ENCODE data around the gene MT1E.

Gene MT1E

DNA sequence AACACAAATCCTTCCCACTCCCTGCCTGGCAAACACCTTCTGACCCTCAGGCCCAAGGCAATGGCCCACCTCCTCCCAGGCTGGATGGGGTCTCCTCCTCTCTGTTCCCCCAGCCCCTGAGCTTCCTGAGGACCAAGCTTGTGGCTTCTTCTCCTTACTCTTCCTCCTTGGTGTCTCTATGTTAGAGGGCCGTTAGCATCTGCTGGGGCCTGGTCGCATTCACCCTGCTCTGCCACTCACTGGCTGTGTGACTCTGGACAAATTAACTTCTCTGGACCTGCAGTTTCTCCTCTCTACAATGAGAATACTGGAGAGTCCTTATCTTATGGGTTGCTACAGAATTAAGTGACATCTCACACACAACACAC is 17.9 kb upstream of the MT1E start:
- H3K27me3 ChIP-seq (ENCODE audit: control insufficient read depth, insufficient read depth, low read length): peaks cover 46% of the 10 kb centered on the region
- peak overlapping the region; percentile 70 for H3K4me3 ChIP-seq (ENCODE audit: low read depth, low read length)

GRCh38 chr16:56608043-56608875 is 17.3 kb upstream of the MT1E start, which contains the start of gene MT2A:
MT2A (plus strand) TSS chr16:56608584; CDS start chr16:56608656, 72 bp downstream.
- peaks cover 46% of the 10 kb centered on the region for H3K27me3 ChIP-seq (ENCODE audit: control insufficient read depth, insufficient read depth, low read length)
- peak within 1 kb of the TSS; percentile 7; the same call in 1 of the 2 replicates for H3K27ac ChIP-seq (ENCODE audit: low read depth, low read length)
- H3K4me1 ChIP-seq (ENCODE audit: control insufficient read depth, insufficient read depth, low read length): peaks cover 36% of the 10 kb centered on the region
- peak within 1 kb of the TSS; percentile 70 for H3K4me3 ChIP-seq (ENCODE audit: low read depth, low read length)
- H3K9ac ChIP-seq (ENCODE audit: low read length): peak within 1 kb of the TSS; percentile 81
- no peaks in the 10 kb centered on the region for H3K36me3 ChIP-seq (ENCODE audit: control insufficient read depth, insufficient read depth, low read length)
- H3K9me3 ChIP-seq (ENCODE audit: control insufficient read depth, insufficient read depth, low read depth, low read length): no peaks in the 10 kb centered on the region

More for the DNA sequence above, 17.9 kb upstream of the MT1E start:
- no peaks in the 10 kb centered on the region for H3K36me3 ChIP-seq (ENCODE audit: control insufficient read depth, insufficient read depth, low read length)
- no peaks in the 10 kb centered on the region for H3K9me3 ChIP-seq (ENCODE audit: control insufficient read depth, insufficient read depth, low read depth, low read length)
- peaks cover 36% of the 10 kb centered on the region for H3K4me1 ChIP-seq (ENCODE audit: control insufficient read depth, insufficient read depth, low read length)
- peak overlapping the region; percentile 7; the same call in 1 of the 2 replicates for H3K27ac ChIP-seq (ENCODE audit: low read depth, low read length)
- peak overlapping the region; percentile 81 for H3K9ac ChIP-seq (ENCODE audit: low read length)

DNA sequence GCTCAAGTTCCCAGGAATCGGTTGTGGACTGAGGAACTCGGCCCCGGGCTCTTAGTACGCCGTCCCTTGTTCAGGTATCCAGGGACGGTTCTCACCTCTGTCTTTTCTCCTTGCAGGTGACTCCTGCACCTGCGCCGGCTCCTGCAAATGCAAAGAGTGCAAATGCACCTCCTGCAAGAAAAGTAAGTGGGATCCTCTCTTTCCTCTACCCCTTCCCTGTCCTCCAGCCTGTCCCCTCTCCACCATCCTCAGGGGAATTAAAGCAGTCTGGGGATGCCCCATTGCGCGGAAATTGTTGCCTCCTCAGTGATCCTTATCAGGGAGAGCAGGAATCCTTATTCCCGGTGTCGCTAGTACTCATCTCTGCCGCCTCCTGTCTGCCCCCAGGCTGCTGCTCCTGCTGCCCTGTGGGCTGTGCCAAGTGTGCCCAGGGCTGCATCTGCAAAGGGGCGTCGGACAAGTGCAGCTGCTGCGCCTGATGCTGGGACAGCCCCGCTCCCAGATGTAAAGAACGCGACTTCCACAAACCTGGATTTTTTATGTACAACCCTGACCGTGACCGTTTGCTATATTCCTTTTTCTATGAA is 16.6 kb upstream of the MT1E start:
- peaks cover 50% of the 10 kb centered on the region for H3K27me3 ChIP-seq (ENCODE audit: control insufficient read depth, insufficient read depth, low read length)
- H3K4me3 ChIP-seq (ENCODE audit: low read depth, low read length): peak overlapping the region; percentile 70
- H3K9ac ChIP-seq (ENCODE audit: low read length): peak overlapping the region; percentile 74
- H3K4me1 ChIP-seq (ENCODE audit: control insufficient read depth, insufficient read depth, low read length): peaks cover 36% of the 10 kb centered on the region
- no peak overlapping the region for H3K27ac ChIP-seq (ENCODE audit: low read depth, low read length)
- no peaks in the 10 kb centered on the region for H3K9me3 ChIP-seq (ENCODE audit: control insufficient read depth, insufficient read depth, low read depth, low read length)
- H3K36me3 ChIP-seq (ENCODE audit: control insufficient read depth, insufficient read depth, low read length): no peaks in the 10 kb centered on the region

GRCh38 chr16:56609463-56609921 is 16.1 kb upstream of the MT1E start:
- Histone ChIP-seq H3K9me3 (ENCODE audit: control insufficient read depth, insufficient read depth, low read depth, low read length) (no peaks in the 10 kb centered on the region), H3K27me3 (ENCODE audit: control insufficient read depth, insufficient read depth, low read length) (peaks cover 53% of the 10 kb centered on the region), H3K27ac (ENCODE audit: low read depth, low read length) (no peak overlapping the region), H3K4me1 (ENCODE audit: control insufficient read depth, insufficient read depth, low read length) (peaks cover 36% of the 10 kb centered on the region), H3K4me3 (ENCODE audit: low read depth, low read length) (peak overlapping the region; percentile 70), H3K36me3 (ENCODE audit: control insufficient read depth, insufficient read depth, low read length) (no peaks in the 10 kb centered on the region), H3K9ac (ENCODE audit: low read length) (peak overlapping the region; percentile 44)

- Histone ChIP-seq H3K4me1 (ENCODE audit: control insufficient read depth, insufficient read depth, low read length) (peaks cover 36% of the 10 kb centered on the region), H3K27ac (ENCODE audit: low read depth, low read length) (no peak overlapping the region), H3K9ac (ENCODE audit: low read length) (peak overlapping the region; percentile 29), H3K27me3 (ENCODE audit: control insufficient read depth, insufficient read depth, low read length) (peaks cover 59% of the 10 kb centered on the region), H3K36me3 (ENCODE audit: control insufficient read depth, insufficient read depth, low read length) (no peaks in the 10 kb centered on the region), H3K9me3 (ENCODE audit: control insufficient read depth, insufficient read depth, low read depth, low read length) (no peaks in the 10 kb centered on the region), H3K4me3 (ENCODE audit: low read depth, low read length) (peak overlapping the region; percentile 17; the same call in 1 of the 2 replicates)
Observed at GRCh38 chr16:56610017-56610608, 15.5 kb upstream of the MT1E start.

DNA sequence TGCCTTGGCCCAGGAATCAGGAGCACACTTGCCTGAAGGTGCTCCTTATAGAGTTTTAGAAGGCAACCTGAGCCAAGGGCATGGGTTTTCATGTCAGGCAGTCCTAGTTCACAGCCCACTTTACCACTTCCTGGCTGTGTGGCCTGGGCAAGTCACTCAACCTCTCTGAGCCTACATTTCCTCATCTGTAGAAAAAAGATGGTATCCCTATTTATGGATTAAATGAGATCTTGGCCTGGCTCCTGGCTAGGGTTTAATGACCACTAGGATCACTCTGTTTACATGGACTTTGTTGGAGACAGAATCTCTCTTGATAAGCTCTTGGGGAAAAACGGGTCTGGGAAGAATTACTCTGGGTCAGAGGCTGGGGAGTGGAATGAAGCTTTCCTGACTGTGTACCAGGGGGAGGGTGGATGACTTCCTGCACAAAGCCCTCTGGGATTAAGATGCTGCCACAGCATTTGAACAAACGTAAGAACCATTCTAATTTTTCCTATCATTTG is 14.9 kb upstream of the MT1E start:
- Histone ChIP-seq H3K36me3 (ENCODE audit: control insufficient read depth, insufficient read depth, low read length) (no peaks in the 10 kb centered on the region), H3K27ac (ENCODE audit: low read depth, low read length) (no peak overlapping the region), H3K4me3 (ENCODE audit: low read depth, low read length) (no peak overlapping the region), H3K4me1 (ENCODE audit: control insufficient read depth, insufficient read depth, low read length) (peaks cover 36% of the 10 kb centered on the region), H3K9me3 (ENCODE audit: control insufficient read depth, insufficient read depth, low read depth, low read length) (no peaks in the 10 kb centered on the region), H3K27me3 (ENCODE audit: control insufficient read depth, insufficient read depth, low read length) (peaks cover 63% of the 10 kb centered on the region), H3K9ac (ENCODE audit: low read length) (no peak overlapping the region)

DNA sequence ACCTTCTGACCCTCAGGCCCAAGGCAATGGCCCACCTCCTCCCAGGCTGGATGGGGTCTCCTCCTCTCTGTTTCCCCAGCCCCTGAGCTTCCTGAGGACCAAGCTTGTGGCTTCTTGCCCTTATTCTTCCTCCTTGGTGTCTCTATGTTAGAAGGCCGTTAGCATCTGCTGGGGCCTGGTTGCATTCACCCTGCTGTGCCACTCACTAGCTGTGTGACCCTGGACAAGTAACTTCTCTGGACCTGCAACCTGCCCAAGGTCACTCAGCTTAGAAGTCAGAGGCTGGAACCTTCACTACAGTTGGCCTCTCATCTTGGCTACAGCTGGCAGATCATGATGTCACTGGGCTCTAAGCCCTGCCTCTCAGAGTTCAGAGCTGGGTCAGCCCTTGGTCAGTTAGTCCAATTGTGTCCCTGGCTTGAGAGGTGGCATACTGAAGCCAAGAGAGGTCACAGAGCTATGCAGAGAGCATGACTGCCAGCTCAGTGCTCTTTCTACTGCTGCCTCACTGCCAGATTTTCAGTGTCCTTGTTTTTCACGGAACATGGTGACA is 14.2 kb upstream of the MT1E start:
- no peak overlapping the region for H3K9ac ChIP-seq (ENCODE audit: low read length)
- no peaks in the 10 kb centered on the region for H3K36me3 ChIP-seq (ENCODE audit: control insufficient read depth, insufficient read depth, low read length)
- no peaks in the 10 kb centered on the region for H3K9me3 ChIP-seq (ENCODE audit: control insufficient read depth, insufficient read depth, low read depth, low read length)
- H3K4me1 ChIP-seq (ENCODE audit: control insufficient read depth, insufficient read depth, low read length): peaks cover 36% of the 10 kb centered on the region
- peaks cover 67% of the 10 kb centered on the region for H3K27me3 ChIP-seq (ENCODE audit: control insufficient read depth, insufficient read depth, low read length)
- H3K4me3 ChIP-seq (ENCODE audit: low read depth, low read length): no peak overlapping the region
- H3K27ac ChIP-seq (ENCODE audit: low read depth, low read length): no peak overlapping the region

- Histone ChIP-seq H3K4me1 (ENCODE audit: control insufficient read depth, insufficient read depth, low read length) (peaks cover 34% of the 10 kb centered on the region), H3K9ac (ENCODE audit: low read length) (no peak overlapping the region), H3K27me3 (ENCODE audit: control insufficient read depth, insufficient read depth, low read length) (peaks cover 76% of the 10 kb centered on the region), H3K36me3 (ENCODE audit: control insufficient read depth, insufficient read depth, low read length) (no peaks in the 10 kb centered on the region), H3K4me3 (ENCODE audit: low read depth, low read length) (no peak overlapping the region), H3K27ac (ENCODE audit: low read depth, low read length) (no peak overlapping the region), H3K9me3 (ENCODE audit: control insufficient read depth, insufficient read depth, low read depth, low read length) (no peaks in the 10 kb centered on the region)
Observed at GRCh38 chr16:56613706-56614105, 11.9 kb upstream of the MT1E start.

- H3K9me3 ChIP-seq (ENCODE audit: control insufficient read depth, insufficient read depth, low read depth, low read length): no peaks in the 10 kb centered on the region
- peaks cover 25% of the 10 kb centered on the region for H3K4me1 ChIP-seq (ENCODE audit: control insufficient read depth, insufficient read depth, low read length)
- H3K9ac ChIP-seq (ENCODE audit: low read length): no peak overlapping the region
- no peak overlapping the region for H3K4me3 ChIP-seq (ENCODE audit: low read depth, low read length)
- H3K36me3 ChIP-seq (ENCODE audit: control insufficient read depth, insufficient read depth, low read length): no peaks in the 10 kb centered on the region
- H3K27ac ChIP-seq (ENCODE audit: low read depth, low read length): no peak overlapping the region
- peaks cover 76% of the 10 kb centered on the region for H3K27me3 ChIP-seq (ENCODE audit: control insufficient read depth, insufficient read depth, low read length)
Observed at GRCh38 chr16:56614549-56614991, 11.0 kb upstream of the MT1E start.

GRCh38 chr16:56615353-56615752 is 10.2 kb upstream of the MT1E start:
- no peak overlapping the region for H3K27ac ChIP-seq (ENCODE audit: low read depth, low read length)
- H3K4me3 ChIP-seq (ENCODE audit: low read depth, low read length): no peak overlapping the region
- H3K36me3 ChIP-seq (ENCODE audit: control insufficient read depth, insufficient read depth, low read length): no peaks in the 10 kb centered on the region
- no peaks in the 10 kb centered on the region for H3K9me3 ChIP-seq (ENCODE audit: control insufficient read depth, insufficient read depth, low read depth, low read length)
- peaks cover 75% of the 10 kb centered on the region for H3K27me3 ChIP-seq (ENCODE audit: control insufficient read depth, insufficient read depth, low read length)
- H3K4me1 ChIP-seq (ENCODE audit: control insufficient read depth, insufficient read depth, low read length): peaks cover 17% of the 10 kb centered on the region
- no peak overlapping the region for H3K9ac ChIP-seq (ENCODE audit: low read length)

All from HUES6 (cell line).